Measurements from ENCODE around the gene UMODL1.

UMODL1 gene

DNA sequence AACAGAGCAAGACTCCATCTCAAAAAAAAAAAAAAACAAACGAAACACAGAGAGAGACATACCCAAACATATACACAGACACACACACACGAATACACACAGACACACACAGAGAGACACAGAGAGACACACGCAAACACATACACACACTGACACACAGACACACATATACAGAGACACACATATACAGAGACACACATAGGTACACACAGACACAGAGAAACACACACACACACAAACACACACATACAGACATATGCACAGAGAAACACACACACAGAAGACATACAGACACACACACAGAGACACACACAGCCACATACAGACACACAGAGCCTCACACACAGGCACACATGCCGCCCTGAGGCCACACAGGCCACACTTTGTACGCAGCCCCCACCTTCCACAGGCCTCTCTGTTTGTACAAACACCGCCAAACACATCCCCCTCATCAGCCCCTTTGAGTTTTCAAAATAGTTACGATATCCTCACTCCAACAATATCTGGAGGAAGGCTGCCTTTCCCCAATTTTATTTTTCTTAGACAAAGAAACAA is 90.4 kb downstream of the UMODL1 start:
- H3K27ac ChIP-seq (ENCODE audit: extremely low read depth, low read depth, low read length), result no peak overlapping the region
- ChIA-PET CTCF (interaction anchor here (1.0 kb wide), 1 partner anchor 44 kb away, joined by 4 read pairs; no protein-coding TSS in a partner anchor), POLR2A (no interaction called here)
- no peak overlapping the region for H3K4me3 ChIP-seq (ENCODE audit: low read depth, low read length)
- TF ChIP-seq ZNF175 (tag by site-specific recombination; IDR thresholded peaks at IDR 0.05), result no peak
- TF ChIP-seq ZNF791 (tag by site-specific recombination; IDR thresholded peaks at IDR 0.05), result 0 out of 2 replicates have a peak, but pooled peaks have one; percentile 12
- TF ChIP-seq, protein P1, sequence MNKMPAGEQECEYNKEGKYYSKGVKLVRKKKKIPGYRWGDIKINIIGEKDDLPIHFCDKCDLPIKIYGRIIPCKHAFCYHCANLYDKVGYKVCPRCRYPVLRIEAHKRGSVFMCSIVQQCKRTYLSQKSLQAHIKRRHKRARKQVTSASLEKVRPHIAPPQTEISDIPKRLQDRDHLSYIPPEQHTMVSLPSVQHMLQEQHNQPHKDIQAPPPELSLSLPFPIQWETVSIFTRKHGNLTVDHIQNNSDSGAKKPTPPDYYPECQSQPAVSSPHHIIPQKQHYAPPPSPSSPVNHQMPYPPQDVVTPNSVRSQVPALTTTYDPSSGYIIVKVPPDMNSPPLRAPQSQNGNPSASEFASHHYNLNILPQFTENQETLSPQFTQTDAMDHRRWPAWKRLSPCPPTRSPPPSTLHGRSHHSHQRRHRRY (tag by site-specific recombination; IDR thresholded peaks at IDR 0.05), result no peak
- no peak for TF ChIP-seq ZNF514 (tag by site-specific recombination; IDR thresholded peaks at IDR 0.05)
- TF ChIP-seq, protein P2, sequence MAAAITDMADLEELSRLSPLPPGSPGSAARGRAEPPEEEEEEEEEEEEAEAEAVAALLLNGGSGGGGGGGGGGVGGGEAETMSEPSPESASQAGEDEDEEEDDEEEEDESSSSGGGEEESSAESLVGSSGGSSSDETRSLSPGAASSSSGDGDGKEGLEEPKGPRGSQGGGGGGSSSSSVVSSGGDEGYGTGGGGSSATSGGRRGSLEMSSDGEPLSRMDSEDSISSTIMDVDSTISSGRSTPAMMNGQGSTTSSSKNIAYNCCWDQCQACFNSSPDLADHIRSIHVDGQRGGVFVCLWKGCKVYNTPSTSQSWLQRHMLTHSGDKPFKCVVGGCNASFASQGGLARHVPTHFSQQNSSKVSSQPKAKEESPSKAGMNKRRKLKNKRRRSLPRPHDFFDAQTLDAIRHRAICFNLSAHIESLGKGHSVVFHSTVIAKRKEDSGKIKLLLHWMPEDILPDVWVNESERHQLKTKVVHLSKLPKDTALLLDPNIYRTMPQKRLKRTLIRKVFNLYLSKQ (tag by site-specific recombination; IDR thresholded peaks at IDR 0.05; ENCODE audit: borderline replicate concordance), result no peak
- no peak for TF ChIP-seq MYNN (tag by site-specific recombination; IDR thresholded peaks at IDR 0.05; ENCODE audit: borderline replicate concordance)
- TF ChIP-seq, protein P3, sequence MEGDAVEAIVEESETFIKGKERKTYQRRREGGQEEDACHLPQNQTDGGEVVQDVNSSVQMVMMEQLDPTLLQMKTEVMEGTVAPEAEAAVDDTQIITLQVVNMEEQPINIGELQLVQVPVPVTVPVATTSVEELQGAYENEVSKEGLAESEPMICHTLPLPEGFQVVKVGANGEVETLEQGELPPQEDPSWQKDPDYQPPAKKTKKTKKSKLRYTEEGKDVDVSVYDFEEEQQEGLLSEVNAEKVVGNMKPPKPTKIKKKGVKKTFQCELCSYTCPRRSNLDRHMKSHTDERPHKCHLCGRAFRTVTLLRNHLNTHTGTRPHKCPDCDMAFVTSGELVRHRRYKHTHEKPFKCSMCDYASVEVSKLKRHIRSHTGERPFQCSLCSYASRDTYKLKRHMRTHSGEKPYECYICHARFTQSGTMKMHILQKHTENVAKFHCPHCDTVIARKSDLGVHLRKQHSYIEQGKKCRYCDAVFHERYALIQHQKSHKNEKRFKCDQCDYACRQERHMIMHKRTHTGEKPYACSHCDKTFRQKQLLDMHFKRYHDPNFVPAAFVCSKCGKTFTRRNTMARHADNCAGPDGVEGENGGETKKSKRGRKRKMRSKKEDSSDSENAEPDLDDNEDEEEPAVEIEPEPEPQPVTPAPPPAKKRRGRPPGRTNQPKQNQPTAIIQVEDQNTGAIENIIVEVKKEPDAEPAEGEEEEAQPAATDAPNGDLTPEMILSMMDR (tag by site-specific recombination; IDR thresholded peaks at IDR 0.05), result no peak
- TF ChIP-seq BCL11B (tag by site-specific recombination; IDR thresholded peaks at IDR 0.05; ENCODE audit: low read depth), result no peak
- TF ChIP-seq ZSCAN23 (tag by site-specific recombination; IDR thresholded peaks at IDR 0.05), result 0 out of 2 replicates have a peak, but pooled peaks have one; percentile 8
- 0 out of 2 replicates have a peak, but pooled peaks have one; percentile 23 for TF ChIP-seq ZNF621 (tag by site-specific recombination; IDR thresholded peaks at IDR 0.05)
- TF ChIP-seq, protein P4, sequence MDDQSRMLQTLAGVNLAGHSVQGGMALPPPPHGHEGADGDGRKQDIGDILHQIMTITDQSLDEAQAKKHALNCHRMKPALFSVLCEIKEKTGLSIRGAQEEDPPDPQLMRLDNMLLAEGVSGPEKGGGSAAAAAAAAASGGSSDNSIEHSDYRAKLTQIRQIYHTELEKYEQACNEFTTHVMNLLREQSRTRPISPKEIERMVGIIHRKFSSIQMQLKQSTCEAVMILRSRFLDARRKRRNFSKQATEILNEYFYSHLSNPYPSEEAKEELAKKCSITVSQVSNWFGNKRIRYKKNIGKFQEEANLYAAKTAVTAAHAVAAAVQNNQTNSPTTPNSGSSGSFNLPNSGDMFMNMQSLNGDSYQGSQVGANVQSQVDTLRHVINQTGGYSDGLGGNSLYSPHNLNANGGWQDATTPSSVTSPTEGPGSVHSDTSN (CRISPR knock-in tag; IDR thresholded peaks at IDR 0.05), result no peak
- TF ChIP-seq, protein P5, sequence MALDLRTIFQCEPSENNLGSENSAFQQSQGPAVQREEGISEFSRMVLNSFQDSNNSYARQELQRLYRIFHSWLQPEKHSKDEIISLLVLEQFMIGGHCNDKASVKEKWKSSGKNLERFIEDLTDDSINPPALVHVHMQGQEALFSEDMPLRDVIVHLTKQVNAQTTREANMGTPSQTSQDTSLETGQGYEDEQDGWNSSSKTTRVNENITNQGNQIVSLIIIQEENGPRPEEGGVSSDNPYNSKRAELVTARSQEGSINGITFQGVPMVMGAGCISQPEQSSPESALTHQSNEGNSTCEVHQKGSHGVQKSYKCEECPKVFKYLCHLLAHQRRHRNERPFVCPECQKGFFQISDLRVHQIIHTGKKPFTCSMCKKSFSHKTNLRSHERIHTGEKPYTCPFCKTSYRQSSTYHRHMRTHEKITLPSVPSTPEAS (tag by site-specific recombination; IDR thresholded peaks at IDR 0.05), result peak; percentile 78
- peak; percentile 78; the same call in 1 of the 2 replicates for TF ChIP-seq ZNF48 (tag by site-specific recombination; IDR thresholded peaks at IDR 0.05)
- no peaks in the 10 kb centered on the region for H3K4me1 ChIP-seq (ENCODE audit: control insufficient read depth, insufficient read depth, low read length)
- H3K9me3 ChIP-seq (ENCODE audit: control insufficient read depth, insufficient read depth, low read depth, low read length), result no peaks in the 10 kb centered on the region
- no peaks in the 10 kb centered on the region for H3K36me3 ChIP-seq (ENCODE audit: control insufficient read depth in 2 of 2, insufficient read depth in 1 of 2, low read length in 2 of 2)

DNA sequence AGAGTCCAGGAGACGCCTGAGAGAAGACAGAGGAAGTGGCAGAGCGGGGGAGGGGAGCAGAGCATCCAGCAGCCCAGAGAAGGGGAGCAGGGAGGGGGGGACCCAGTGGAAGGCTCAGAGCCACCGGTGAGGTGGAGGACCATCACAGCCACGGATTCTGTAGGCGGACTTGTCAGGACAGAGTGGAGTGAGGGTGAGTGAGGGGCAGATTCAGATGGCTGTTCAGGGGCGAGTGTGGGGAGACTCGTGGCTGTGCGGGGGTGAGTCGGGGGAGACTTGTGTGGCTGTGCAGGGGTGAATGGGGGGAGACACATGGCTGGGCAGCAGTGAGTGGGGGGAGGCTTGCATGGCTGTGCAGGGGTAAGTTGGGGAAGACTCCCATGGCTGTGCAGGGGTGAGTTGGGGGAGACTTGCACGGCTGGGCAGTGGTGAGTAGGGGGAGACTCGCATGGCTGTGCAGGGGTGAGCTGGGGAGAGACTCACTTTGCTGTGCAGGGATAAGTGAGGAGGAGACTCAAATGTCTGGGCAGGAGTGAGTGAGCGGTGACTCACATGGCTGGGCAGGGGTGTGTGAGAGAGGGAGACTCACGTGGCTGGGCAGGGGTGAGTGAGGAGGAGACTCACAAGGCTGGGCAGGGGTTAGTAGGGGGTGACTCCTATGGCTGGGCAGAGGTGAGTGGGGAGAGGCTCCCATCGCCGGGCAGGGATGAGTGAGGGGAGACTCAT is 91.0 kb downstream of the UMODL1 start:
- ChIA-PET CTCF (no interaction called here), POLR2A (no interaction called here)
- Histone ChIP-seq H3K36me3 (ENCODE audit: control insufficient read depth in 2 of 2, insufficient read depth in 1 of 2, low read length in 2 of 2) (no peaks in the 10 kb centered on the region), H3K27ac (ENCODE audit: extremely low read depth, low read depth, low read length) (no peak overlapping the region), H3K4me1 (ENCODE audit: control insufficient read depth, insufficient read depth, low read length) (no peaks in the 10 kb centered on the region), H3K4me3 (ENCODE audit: low read depth, low read length) (no peak overlapping the region), H3K9me3 (ENCODE audit: control insufficient read depth, insufficient read depth, low read depth, low read length) (no peaks in the 10 kb centered on the region)
- 0 out of 2 replicates have a peak, but pooled peaks have one; percentile 4 for TF ChIP-seq ZFHX2 (tag by site-specific recombination; conservative IDR thresholded peaks at IDR 0.05)
- no peak for TF ChIP-seq SCRT1 (tag by site-specific recombination; IDR thresholded peaks at IDR 0.05; ENCODE audit: borderline replicate concordance)

All from HEK293 (cell line).